SK-N-SH treated with all-trans-retinoic acid at 6 μM for 48 hours (cell line): ENCODE measurements around the gene MUL1.
A peak's percentile ranks its signal among the peaks of the same experiment; 100 is the strongest.

Experiments used
- ATAC-seq: fragments of 200-7000 bp; cut with Tn5 transposase; 3 replicates; pipeline ENCODE4 v1.9.1; 2020; ENCODE audit warnings: mild to moderate bottlenecking, moderate library complexity
- ARNTL ChIP-seq: fragments of 450-650 bp; formaldehyde crosslinking; IDR thresholded peaks from 2 replicates; pipeline ENCODE4 v1.5.0; 2020; ENCODE audit warnings: low read depth, mild to moderate bottlenecking, moderate library complexity, borderline replicate concordance
- BACH2 ChIP-seq: fragments of 250-450 bp; sonication (Bioruptor Pico); IDR thresholded peaks from 2 replicates; pipeline ENCODE4 v1.9.0; 2021; ENCODE audit warnings: mild to moderate bottlenecking, borderline replicate concordance
- ESRRG ChIP-seq: fragments of 250-450 bp; sonication (Bioruptor Pico); IDR thresholded peaks from 2 replicates; pipeline ENCODE4 v1.6.1; 2021; ENCODE audit warnings: mild to moderate bottlenecking
- OSR1 ChIP-seq: fragments of 250-450 bp; sonication (Bioruptor Pico); IDR thresholded peaks from 2 replicates; pipeline ENCODE4 v1.8.0; 2022; ENCODE audit warnings: moderate library complexity, mild to moderate bottlenecking, inconsistent platforms
- PPARA ChIP-seq: fragments of 250-450 bp; sonication (Bioruptor Pico); IDR thresholded peaks from 2 replicates; pipeline ENCODE4 v1.5.0; 2020; ENCODE audit warnings: mild to moderate bottlenecking, borderline replicate concordance
- TOX ChIP-seq: fragments of 250-450 bp; sonication (Bioruptor Pico); IDR thresholded peaks from 2 replicates; pipeline ENCODE4 v1.8.0; 2021; ENCODE audit warnings: mild to moderate bottlenecking, moderate library complexity, borderline replicate concordance
- ZC3H10 ChIP-seq: fragments of 250-450 bp; sonication (Bioruptor Pico); IDR thresholded peaks from 2 replicates; pipeline ENCODE4 v1.5.1; 2021; ENCODE audit warnings: mild to moderate bottlenecking, moderate library complexity
- ZFP30 ChIP-seq: fragments of 450-650 bp; formaldehyde crosslinking; IDR thresholded peaks from 2 replicates; pipeline ENCODE4 v1.5.0; 2022; ENCODE audit warnings: mild to moderate bottlenecking, moderate library complexity
- TF ChIP-seq, protein P1 (sequence below): fragments of 250-450 bp; sonication (Bioruptor Pico); IDR thresholded peaks from 2 replicates; pipeline ENCODE4 v1.5.1; 2020; ENCODE audit warnings: low read depth, mild to moderate bottlenecking, moderate library complexity
- TF ChIP-seq, protein P2 (sequence below): fragments of 250-450 bp; sonication (Bioruptor Pico); IDR thresholded peaks from 2 replicates; pipeline ENCODE4 v1.8.0; 2020; ENCODE audit warnings: mild to moderate bottlenecking, moderate library complexity, borderline replicate concordance
- TF ChIP-seq, protein P3 (sequence below): fragments of 250-450 bp; sonication (Bioruptor Pico); IDR thresholded peaks from 2 replicates; pipeline ENCODE4 v1.5.1; 2021; ENCODE audit warnings: mild to moderate bottlenecking, moderate library complexity
- TF ChIP-seq, protein P4 (sequence below): fragments of 250-450 bp; sonication (Bioruptor Pico); IDR thresholded peaks from 2 replicates; pipeline ENCODE4 v1.8.0; 2021; ENCODE audit warnings: low read depth, mild to moderate bottlenecking, moderate library complexity, borderline replicate concordance
- TF ChIP-seq, protein P5 (sequence below): fragments of 250-450 bp; sonication (Bioruptor Pico); IDR thresholded peaks from 2 replicates; pipeline ENCODE4 v1.5.0; 2020; ENCODE audit warnings: mild to moderate bottlenecking, moderate library complexity

The MUL1 gene

DNA sequence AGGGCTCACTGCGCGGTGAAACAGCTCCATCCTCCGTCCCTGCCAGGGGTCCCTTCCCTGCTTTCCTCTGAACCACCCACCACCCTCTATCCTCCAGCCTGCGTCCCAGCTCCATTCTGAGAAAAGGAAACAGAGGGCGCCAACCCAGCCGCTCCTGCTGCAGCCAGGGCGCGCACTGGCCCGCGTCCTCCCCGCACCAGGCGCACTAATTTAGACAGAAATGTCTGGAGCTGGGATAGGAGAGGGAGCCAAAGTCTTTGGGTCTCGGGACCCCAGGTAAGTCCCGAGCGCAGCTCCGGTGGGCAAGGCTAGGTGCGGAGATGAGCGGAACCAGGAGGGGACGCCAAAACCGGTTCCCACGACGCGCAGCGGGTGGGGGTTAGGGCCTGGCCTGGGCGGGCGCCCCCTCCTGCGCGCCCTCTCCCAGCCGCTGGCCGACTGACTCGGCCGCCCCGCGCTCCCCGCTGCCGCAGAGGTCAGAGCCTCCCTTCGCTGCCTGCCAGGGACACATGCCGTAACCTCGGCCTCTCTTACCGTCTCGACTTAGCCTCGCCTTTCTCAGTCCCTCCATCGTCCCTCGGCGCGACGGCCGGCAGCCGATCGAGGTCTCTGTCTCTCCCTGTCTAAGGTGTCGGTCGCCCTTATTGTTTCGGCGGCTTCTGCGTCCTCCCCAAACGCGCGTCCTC, 24.0 kb downstream of the MUL1 start:
- ATAC-seq: peak; percentile 43
- TF ChIP-seq OSR1 (no peak), PPARA (CRISPR knock-in tag) (no peak), ARNTL (CRISPR knock-in tag) (no peak)
- TF ChIP-seq, protein P1, sequence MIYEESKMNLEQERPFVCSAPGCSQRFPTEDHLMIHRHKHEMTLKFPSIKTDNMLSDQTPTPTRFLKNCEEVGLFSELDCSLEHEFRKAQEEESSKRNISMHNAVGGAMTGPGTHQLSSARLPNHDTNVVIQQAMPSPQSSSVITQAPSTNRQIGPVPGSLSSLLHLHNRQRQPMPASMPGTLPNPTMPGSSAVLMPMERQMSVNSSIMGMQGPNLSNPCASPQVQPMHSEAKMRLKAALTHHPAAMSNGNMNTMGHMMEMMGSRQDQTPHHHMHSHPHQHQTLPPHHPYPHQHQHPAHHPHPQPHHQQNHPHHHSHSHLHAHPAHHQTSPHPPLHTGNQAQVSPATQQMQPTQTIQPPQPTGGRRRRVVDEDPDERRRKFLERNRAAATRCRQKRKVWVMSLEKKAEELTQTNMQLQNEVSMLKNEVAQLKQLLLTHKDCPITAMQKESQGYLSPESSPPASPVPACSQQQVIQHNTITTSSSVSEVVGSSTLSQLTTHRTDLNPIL (CRISPR knock-in tag): no peak
- TF ChIP-seq, all 23 proteins: peak for 0

DNA sequence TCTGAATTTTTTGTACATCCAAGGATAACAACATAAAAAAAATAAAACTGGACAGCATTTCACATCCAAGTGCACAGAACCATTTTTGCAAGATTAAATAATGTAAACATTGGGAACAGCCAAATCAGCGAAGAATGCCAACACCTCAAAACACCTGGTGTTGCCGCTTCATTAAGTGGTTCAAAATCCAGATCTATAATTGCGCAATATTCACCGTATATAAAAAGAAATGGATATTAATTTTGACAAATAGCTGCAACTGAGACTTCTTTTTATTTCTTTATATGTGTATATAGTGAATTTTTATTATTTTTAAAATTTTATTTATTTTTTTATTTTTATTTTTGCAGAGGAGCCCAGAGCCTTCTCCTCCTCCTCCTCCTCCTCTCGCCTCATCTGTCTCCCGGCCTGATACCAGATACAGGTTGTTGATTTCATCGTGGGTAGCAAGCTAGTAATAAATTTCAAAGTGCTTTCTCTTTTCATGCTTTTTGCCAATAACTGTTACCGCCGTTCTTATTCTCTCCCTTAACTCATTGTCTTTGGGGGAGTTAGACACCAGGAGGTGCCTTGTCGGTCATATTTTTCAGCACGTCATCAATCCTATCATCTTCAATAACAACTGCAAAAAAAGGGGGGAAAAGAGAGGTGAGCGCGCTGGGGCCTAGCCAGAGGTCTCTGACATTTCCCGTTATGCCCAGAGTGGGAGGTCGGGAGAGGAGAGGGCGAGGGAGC, 24.7 kb downstream of the MUL1 start:
- TF ChIP-seq, protein P1 (CRISPR knock-in tag): no peak
- TF ChIP-seq, protein P2, sequence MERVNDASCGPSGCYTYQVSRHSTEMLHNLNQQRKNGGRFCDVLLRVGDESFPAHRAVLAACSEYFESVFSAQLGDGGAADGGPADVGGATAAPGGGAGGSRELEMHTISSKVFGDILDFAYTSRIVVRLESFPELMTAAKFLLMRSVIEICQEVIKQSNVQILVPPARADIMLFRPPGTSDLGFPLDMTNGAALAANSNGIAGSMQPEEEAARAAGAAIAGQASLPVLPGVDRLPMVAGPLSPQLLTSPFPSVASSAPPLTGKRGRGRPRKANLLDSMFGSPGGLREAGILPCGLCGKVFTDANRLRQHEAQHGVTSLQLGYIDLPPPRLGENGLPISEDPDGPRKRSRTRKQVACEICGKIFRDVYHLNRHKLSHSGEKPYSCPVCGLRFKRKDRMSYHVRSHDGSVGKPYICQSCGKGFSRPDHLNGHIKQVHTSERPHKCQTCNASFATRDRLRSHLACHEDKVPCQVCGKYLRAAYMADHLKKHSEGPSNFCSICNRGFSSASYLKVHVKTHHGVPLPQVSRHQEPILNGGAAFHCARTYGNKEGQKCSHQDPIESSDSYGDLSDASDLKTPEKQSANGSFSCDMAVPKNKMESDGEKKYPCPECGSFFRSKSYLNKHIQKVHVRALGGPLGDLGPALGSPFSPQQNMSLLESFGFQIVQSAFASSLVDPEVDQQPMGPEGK (CRISPR knock-in tag): no peak
- no peak for TF ChIP-seq TOX (CRISPR knock-in tag)
- TF ChIP-seq ESRRG (CRISPR knock-in tag): no peak
- TF ChIP-seq ZC3H10 (CRISPR knock-in tag): no peak
- TF ChIP-seq BACH2 (CRISPR knock-in tag): no peak
- TF ChIP-seq ZFP30 (CRISPR knock-in tag): no peak
- no peak for ATAC-seq

DNA sequence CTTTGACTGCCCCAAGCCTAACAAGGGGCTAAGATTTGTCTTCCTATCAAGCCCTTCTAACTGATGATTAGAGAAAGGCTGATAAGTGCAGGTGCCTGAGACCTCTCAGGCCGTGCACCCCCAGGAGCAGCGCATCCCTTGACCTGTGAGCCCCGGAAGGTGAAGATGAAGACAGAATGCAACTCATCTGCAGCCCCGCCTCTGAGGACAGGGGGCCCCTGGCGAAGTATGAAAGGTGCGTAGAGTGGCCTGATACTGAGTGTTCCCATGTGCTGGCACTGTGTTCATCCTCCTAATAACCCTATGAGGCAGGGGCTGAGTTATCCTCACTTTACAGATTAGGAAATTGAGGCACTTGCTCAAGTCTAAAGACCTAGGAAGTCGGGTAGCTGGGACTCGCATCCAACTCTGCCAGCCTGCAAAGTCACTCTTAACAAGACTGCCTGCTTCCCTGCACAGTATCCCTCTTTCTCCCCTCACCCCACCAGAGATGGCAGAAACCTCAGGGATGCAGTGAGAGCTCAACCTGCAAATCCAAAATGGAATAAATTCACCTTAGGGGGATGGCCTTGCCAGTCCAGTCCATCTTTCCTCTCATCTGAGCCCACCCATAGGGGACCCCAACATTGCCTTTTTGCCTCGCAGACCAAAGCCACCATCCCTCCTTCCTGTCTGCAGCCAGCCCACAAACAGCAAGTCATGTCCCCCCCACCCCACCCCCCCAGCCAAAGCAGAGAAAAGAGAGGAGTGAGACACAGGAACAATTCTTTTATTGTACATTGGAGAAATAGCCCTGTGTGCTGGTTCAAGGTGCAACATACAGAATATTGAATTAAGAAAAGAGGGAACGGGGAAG, 26.1 kb downstream of the MUL1 start:
- ATAC-seq: no peak
- TF ChIP-seq, protein P3, sequence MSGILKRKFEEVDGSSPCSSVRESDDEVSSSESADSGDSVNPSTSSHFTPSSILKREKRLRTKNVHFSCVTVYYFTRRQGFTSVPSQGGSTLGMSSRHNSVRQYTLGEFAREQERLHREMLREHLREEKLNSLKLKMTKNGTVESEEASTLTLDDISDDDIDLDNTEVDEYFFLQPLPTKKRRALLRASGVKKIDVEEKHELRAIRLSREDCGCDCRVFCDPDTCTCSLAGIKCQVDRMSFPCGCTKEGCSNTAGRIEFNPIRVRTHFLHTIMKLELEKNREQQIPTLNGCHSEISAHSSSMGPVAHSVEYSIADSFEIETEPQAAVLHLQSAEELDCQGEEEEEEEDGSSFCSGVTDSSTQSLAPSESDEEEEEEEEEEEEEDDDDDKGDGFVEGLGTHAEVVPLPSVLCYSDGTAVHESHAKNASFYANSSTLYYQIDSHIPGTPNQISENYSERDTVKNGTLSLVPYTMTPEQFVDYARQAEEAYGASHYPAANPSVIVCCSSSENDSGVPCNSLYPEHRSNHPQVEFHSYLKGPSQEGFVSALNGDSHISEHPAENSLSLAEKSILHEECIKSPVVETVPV (CRISPR knock-in tag): no peak
- TF ChIP-seq, protein P4, sequence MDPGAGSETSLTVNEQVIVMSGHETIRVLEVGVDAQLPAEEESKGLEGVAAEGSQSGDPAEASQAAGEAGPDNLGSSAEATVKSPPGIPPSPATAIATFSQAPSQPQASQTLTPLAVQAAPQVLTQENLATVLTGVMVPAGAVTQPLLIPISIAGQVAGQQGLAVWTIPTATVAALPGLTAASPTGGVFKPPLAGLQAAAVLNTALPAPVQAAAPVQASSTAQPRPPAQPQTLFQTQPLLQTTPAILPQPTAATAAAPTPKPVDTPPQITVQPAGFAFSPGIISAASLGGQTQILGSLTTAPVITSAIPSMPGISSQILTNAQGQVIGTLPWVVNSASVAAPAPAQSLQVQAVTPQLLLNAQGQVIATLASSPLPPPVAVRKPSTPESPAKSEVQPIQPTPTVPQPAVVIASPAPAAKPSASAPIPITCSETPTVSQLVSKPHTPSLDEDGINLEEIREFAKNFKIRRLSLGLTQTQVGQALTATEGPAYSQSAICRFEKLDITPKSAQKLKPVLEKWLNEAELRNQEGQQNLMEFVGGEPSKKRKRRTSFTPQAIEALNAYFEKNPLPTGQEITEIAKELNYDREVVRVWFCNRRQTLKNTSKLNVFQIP (CRISPR knock-in tag): no peak
- TF ChIP-seq, protein P5, sequence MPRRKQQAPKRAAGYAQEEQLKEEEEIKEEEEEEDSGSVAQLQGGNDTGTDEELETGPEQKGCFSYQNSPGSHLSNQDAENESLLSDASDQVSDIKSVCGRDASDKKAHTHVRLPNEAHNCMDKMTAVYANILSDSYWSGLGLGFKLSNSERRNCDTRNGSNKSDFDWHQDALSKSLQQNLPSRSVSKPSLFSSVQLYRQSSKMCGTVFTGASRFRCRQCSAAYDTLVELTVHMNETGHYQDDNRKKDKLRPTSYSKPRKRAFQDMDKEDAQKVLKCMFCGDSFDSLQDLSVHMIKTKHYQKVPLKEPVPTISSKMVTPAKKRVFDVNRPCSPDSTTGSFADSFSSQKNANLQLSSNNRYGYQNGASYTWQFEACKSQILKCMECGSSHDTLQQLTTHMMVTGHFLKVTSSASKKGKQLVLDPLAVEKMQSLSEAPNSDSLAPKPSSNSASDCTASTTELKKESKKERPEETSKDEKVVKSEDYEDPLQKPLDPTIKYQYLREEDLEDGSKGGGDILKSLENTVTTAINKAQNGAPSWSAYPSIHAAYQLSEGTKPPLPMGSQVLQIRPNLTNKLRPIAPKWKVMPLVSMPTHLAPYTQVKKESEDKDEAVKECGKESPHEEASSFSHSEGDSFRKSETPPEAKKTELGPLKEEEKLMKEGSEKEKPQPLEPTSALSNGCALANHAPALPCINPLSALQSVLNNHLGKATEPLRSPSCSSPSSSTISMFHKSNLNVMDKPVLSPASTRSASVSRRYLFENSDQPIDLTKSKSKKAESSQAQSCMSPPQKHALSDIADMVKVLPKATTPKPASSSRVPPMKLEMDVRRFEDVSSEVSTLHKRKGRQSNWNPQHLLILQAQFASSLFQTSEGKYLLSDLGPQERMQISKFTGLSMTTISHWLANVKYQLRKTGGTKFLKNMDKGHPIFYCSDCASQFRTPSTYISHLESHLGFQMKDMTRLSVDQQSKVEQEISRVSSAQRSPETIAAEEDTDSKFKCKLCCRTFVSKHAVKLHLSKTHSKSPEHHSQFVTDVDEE (CRISPR knock-in tag): no peak
- TF ChIP-seq ESRRG (CRISPR knock-in tag): no peak
